Kidney epithelial cell (primary cell): ENCODE data around the gene CFAP77. TPM values are rescaled to one million over a fixed set of nuclear protein-coding genes. Genes with fewer than 3 reads are reported as not detected.

Source experiments
- DNase-seq: peaks from one replicate; pipeline ENCODE4 v3.0.0-alpha.2; 2010; ENCODE audit warnings: low read depth
- H3K27me3 ChIP-seq: 2 replicates; pipeline ENCODE4 v1.6.0; 2011; ENCODE audit warnings: low read length; ENCODE audit not compliant: control insufficient read depth, insufficient read depth
- H3K36me3 ChIP-seq: 2 replicates; pipeline ENCODE4 v1.5.1; 2011; ENCODE audit warnings: low read length; ENCODE audit not compliant: control insufficient read depth, insufficient read depth
- H3K4me3 ChIP-seq: 2 replicates; pipeline ENCODE4 v1.5.1; 2011; ENCODE audit warnings: low read depth, mild to moderate bottlenecking, control low read depth, low read length
- total RNA-seq: library from RNA; depleted of rRNA; stranded (reverse); fragments of >200 nt; gene quantifications from 2 replicates; pipeline ENCODE4 v1.2.3, GENCODE V29; 2015
- TF ChIP-seq, protein P1 (sequence below): IDR thresholded peaks from 2 replicates; pipeline ENCODE4 v1.5.1; 2011; ENCODE audit warnings: mild to moderate bottlenecking, moderate library complexity, low read length, control low read depth, inconsistent platforms; ENCODE audit not compliant: insufficient read depth, poor library complexity, severe bottlenecking

Gene CFAP77
- total RNA-seq, 1 donor from 2014 or later, result 0.58 TPM

DNA sequence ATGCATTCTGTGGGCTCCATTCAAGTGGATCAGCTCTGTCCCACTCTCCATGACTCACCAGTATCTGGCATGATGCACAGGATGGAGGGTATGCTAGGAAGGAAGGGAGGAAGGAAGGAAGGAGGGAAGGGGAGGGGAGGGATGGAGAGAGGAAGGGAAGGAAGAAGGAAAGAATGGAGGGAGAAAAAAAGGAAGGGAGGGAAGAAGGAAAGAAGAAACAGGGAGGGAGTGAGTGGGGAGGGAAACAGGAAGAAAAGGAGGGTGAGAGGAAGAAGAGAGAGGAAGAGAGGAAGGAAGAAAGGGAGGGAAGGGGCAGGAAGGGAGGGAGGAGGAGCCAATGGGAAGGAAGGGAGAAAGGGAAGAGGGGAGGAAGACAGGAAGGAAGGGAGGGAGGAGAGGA is 167.1 kb downstream of the CFAP77 start:
- H3K4me3 ChIP-seq, result no peak overlapping the region
- H3K27me3 ChIP-seq, result peaks cover 63% of the 10 kb centered on the region
- TF ChIP-seq, protein P1, sequence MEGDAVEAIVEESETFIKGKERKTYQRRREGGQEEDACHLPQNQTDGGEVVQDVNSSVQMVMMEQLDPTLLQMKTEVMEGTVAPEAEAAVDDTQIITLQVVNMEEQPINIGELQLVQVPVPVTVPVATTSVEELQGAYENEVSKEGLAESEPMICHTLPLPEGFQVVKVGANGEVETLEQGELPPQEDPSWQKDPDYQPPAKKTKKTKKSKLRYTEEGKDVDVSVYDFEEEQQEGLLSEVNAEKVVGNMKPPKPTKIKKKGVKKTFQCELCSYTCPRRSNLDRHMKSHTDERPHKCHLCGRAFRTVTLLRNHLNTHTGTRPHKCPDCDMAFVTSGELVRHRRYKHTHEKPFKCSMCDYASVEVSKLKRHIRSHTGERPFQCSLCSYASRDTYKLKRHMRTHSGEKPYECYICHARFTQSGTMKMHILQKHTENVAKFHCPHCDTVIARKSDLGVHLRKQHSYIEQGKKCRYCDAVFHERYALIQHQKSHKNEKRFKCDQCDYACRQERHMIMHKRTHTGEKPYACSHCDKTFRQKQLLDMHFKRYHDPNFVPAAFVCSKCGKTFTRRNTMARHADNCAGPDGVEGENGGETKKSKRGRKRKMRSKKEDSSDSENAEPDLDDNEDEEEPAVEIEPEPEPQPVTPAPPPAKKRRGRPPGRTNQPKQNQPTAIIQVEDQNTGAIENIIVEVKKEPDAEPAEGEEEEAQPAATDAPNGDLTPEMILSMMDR, result no peak
- no peaks in the 10 kb centered on the region for H3K36me3 ChIP-seq
- no peak for DNase-seq

DNA sequence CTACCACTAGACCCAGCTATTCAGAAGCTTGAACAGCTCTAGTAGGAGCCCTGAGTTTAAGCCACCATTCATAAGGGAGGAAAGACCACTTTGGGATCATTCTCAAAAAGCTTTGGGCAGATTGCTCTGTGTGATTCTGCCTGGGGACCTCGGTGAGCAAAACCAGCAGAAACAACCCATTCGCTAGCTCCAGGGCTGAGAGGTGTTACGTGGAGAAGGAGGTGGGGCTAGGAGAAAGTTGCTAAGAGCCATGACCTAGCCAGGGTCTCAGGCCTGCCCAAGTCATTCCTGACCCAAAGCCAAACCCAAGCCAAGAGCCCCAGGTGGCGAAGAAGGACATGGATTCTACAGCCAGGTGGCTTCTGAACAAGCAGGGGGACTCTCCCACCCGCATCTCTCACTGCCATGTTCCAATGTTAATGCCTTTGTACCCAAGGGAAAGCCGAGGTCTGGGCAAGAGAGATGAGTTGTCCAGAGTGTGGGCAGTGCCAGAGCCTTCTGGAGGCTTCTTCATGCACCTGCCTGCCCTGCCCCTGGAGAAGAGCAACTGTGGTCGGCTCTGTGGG is 168.4 kb downstream of the CFAP77 start:
- no peak overlapping the region for H3K4me3 ChIP-seq
- TF ChIP-seq, protein P1, result no peak

DNA sequence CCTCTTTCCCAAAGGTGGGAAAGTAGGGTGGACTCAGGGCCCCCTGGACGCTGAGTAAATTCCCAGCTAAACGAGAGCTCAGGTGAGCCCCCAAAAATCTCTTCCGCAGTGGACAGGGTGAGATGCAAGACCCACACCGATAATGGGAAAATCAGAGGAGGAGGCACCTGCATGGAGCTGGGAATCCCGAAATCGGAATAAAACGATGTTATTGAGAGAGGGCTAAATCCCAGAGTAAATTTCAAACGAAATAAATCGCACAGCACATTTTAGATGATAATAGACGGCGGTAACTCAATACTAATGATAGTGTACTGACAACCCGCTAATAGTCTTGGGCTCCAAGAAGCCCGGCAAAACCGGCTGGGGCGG is 169.4 kb downstream of the CFAP77 start:
- TF ChIP-seq, protein P1, result no peak
- H3K27me3 ChIP-seq, result peaks cover 84% of the 10 kb centered on the region
- H3K36me3 ChIP-seq, result no peaks in the 10 kb centered on the region
- DNase-seq, result no peak
- H3K4me3 ChIP-seq, result no peak overlapping the region

More for the DNA sequence above, 168.4 kb downstream of the CFAP77 start:
- Histone ChIP-seq H3K36me3 (no peaks in the 10 kb centered on the region), H3K27me3 (peaks cover 76% of the 10 kb centered on the region)
- no peak for DNase-seq

DNA sequence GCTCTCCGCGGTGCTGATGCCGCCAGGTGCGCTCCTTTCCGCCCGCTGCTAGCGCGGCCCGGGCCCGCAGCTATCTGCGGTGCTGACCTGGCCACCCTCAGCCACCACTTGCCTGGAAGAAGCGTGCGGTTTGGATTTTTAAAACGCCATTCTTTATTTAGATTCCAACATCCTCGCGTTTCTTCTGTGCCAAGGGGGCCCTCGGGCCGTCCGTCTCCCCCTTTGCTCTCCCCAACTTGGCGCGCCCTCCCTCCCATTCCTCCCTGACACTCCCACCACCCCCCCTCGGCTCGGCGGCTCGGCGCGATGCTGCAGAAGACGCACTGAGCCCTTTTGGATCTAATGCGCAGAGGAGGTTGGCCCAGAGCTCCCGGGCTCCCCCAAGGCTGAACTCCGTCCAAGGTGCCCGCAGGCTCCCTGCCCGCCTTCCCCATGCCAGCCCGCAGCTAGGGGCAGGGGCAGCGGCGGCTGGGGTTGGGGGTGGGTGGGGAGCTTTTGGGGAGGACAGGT is 172.3 kb downstream of the CFAP77 start, which contains the start of gene BARHL1:
TSS of gene BARHL1 (plus strand) at position 331 of the 510 bp plus-strand sequence. CDS start 192 bp downstream, outside the sequence.
- H3K4me3 ChIP-seq, result no peak within 1 kb of the TSS
- peaks cover 96% of the 10 kb centered on the region for H3K27me3 ChIP-seq
- TF ChIP-seq, protein P1, result no peak
- H3K36me3 ChIP-seq, result no peaks in the 10 kb centered on the region
- DNase-seq, result no peak

DNA sequence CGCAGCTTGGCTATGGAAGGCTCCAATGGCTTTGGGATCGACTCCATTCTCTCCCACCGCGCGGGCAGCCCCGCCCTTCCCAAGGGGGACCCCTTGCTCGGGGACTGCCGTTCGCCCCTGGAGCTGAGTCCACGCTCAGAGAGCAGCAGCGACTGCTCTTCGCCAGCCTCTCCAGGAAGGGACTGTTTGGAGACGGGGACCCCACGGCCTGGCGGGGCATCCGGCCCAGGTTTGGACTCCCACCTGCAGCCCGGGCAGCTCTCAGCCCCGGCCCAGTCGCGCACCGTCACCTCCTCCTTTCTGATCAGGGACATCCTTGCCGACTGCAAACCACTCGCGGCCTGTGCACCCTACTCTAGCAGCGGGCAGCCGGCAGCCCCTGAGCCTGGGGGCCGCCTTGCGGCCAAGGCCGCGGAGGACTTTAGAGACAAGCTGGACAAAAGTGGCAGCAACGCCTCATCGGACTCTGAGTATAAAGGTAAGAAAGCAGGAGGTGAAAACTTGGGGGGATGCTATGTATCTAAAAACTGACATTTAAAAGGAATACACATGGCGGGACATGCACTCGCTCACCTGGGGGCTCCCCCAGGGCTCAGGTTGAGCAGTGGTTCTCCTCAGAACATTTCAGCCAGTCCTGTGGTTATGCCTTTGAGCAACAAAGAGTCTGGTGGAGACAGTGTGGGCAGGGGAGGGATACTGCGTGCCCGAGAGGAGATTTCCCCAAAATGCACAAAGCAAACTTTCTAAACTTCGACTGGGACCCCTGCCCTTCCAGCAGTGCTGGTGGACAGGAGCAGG is 173.0 kb downstream of the CFAP77 start:
- peaks cover 97% of the 10 kb centered on the region for H3K27me3 ChIP-seq
- no peak for DNase-seq
- no peak overlapping the region for H3K4me3 ChIP-seq
- TF ChIP-seq, protein P1, result no peak
- no peaks in the 10 kb centered on the region for H3K36me3 ChIP-seq
